HG03066 (cell line): ENCODE data around the gene SLC29A1.
A peak's percentile ranks its signal among the peaks of the same experiment; 100 is the strongest.

Experiments used
- ATAC-seq: cut with Tn5 transposase; IDR thresholded peaks from one replicate; pipeline ENCODE4 v1.9.1; 2021; ENCODE audit warnings: low read depth; ENCODE audit not compliant: unreplicated experiment

Gene SLC29A1

GRCh38 chr6:44251576-44252524, 28.5 kb downstream of the SLC29A1 start:
- ATAC-seq: no peak

GRCh38 chr6:44253307-44254101, 30.1 kb downstream of the SLC29A1 start:
- ATAC-seq: no peak

GRCh38 chr6:44254191-44255104, 31.1 kb downstream of the SLC29A1 start:
- ATAC-seq: no peak

GRCh38 chr6:44255105-44255808, 31.9 kb downstream of the SLC29A1 start:
- ATAC-seq: no peak

GRCh38 chr6:44255871-44256774, 32.7 kb downstream of the SLC29A1 start:
- ATAC-seq: no peak

GRCh38 chr6:44256775-44257024, 33.3 kb downstream of the SLC29A1 start:
- ATAC-seq: no peak

- peak; percentile 42 for ATAC-seq
These were observed 33.8 kb downstream of the SLC29A1 start, which contains the start of gene SLC35B2 for GRCh38 chr6:44257025-44257752. Gene SLC35B2 (minus strand): TSS chr6:44257528. CDS start chr6:44257410, 118 bp downstream.

- ATAC-seq: peak; percentile 21
These were observed 34.4 kb downstream of the SLC29A1 start for GRCh38 chr6:44257753-44258324.

GRCh38 chr6:44258325-44258863, 35.0 kb downstream of the SLC29A1 start:
- ATAC-seq: no peak

- ATAC-seq: no peak
These were observed 35.5 kb downstream of the SLC29A1 start for GRCh38 chr6:44258921-44259320.

GRCh38 chr6:44260011-44260410, 36.6 kb downstream of the SLC29A1 start:
- no peak for ATAC-seq

- no peak for ATAC-seq
These were observed 37.3 kb downstream of the SLC29A1 start for GRCh38 chr6:44260451-44261297.

GRCh38 chr6:44261581-44261980, 38.2 kb downstream of the SLC29A1 start:
- no peak for ATAC-seq

- no peak for ATAC-seq
These were observed 39.3 kb downstream of the SLC29A1 start for GRCh38 chr6:44262467-44263353.

GRCh38 chr6:44263354-44264100, 40.1 kb downstream of the SLC29A1 start:
- no peak for ATAC-seq
